K562 (cell line): ENCODE measurements around the gene SOX18. TPM values are rescaled to one million over a fixed set of nuclear protein-coding genes. Genes with fewer than 3 reads are reported as not detected.

Source experiments
- ATAC-seq: fragments of 200-7000 bp; cut with Tn5 transposase; 3 replicates; pipeline ENCODE4 v1.9.1; 2020; ENCODE audit warnings: moderate library complexity
- BruUV-seq: library from RNA; stranded (reverse); fragments of 400-500 nt; replicated peaks from 2 replicates; lab custom pipeline; 2021; lab: Mats Ljungman, UMichigan
- CTCF ChIA-PET: fragments of 300-600 bp; formaldehyde crosslinking; extraction: SDS; loops from one replicate; lab custom pipeline; 2021; ENCODE audit warnings: low intra/inter-chr PET ratio; lab: Yijun Ruan, JAX
- POLR2A ChIA-PET: fragments of 300-600, 350-650 bp; sonication (Branson Sonifier 250); formaldehyde crosslinking; extraction: SDS; loops from one replicate; lab custom pipeline; 2021; ENCODE audit warnings: antibody characterized with exemption, inconsistent platforms; lab: Yijun Ruan, JAX
- DNase-seq, 4 experiments: peaks; one replicate each; pipeline versions ENCODE4 v3.0.0 to v3.0.0-alpha.2; 2011 to 2018; ENCODE audit warnings: low spot score in 3 of 4, mixed read lengths in 3 of 4; ENCODE audit errors: extremely low read depth in 1 of 4
- FAIRE-seq: peaks from 2 replicates; lab custom pipeline; 2011; peaks lifted over from hg19 to GRCh38; lab: Jason Lieb, UNC
- H2AFZ ChIP-seq: 2 replicates; pipeline ENCODE4 v1.6.0; 2011; ENCODE audit warnings: low read depth, low read length, control low read depth, inconsistent platforms
- H3K27ac ChIP-seq: fragments of 200-600 bp; 3 replicates; pipeline ENCODE4 v1.8.0; 2011; ENCODE audit warnings: low read depth, mild to moderate bottlenecking, control low read depth, inconsistent platforms, low read length, moderate library complexity, mixed read lengths; ENCODE audit errors: extremely low read depth
- H3K27me3 ChIP-seq, 2 experiments: fragments of 300-600 bp in 1 of 2; 2 replicates in 1 of 2; 3 replicates in 1 of 2; pipeline versions ENCODE4 v1.6.0 to v1.8.0; 2011; ENCODE audit warnings: inconsistent platforms in 2 of 2, low read length in 2 of 2, mild to moderate bottlenecking in 1 of 2, mixed read lengths in 1 of 2, moderate library complexity in 1 of 2; ENCODE audit not compliant: control insufficient read depth in 2 of 2, insufficient read depth in 2 of 2
- H3K36me3 ChIP-seq: fragments of 300-600 bp; 3 replicates; pipeline ENCODE4 v1.8.0; 2011; ENCODE audit warnings: mild to moderate bottlenecking, low read length, inconsistent platforms; ENCODE audit not compliant: control insufficient read depth, insufficient read depth
- H3K4me1 ChIP-seq, 2 experiments: fragments of 200-600 bp in 1 of 2; replicated peaks in 1 of 2; 2 replicates in 1 of 2; 3 replicates in 1 of 2; pipeline versions ENCODE4 v1.5.1 to v1.8.0; 2011; ENCODE audit warnings: inconsistent platforms in 2 of 2, low read length in 2 of 2, mild to moderate bottlenecking in 1 of 2, mixed read lengths in 1 of 2, moderate library complexity in 1 of 2; ENCODE audit not compliant: control insufficient read depth in 2 of 2, insufficient read depth in 2 of 2
- H3K4me2 ChIP-seq: 2 replicates; pipeline ENCODE4 v1.6.1; 2011; ENCODE audit warnings: low read length, control low read depth, inconsistent platforms, mixed read lengths; ENCODE audit not compliant: insufficient read depth
- H3K4me3 ChIP-seq: fragments of 200-600 bp; sonication (generic), shearing (Covaris generic); 2 replicates; pipeline ENCODE4 v1.5.1; 2016; ENCODE audit warnings: control low read depth, inconsistent platforms
- H3K79me2 ChIP-seq: fragments of 200-600 bp; 3 replicates; pipeline ENCODE4 v1.8.0; 2011; ENCODE audit warnings: low read length, inconsistent platforms; ENCODE audit not compliant: control insufficient read depth, insufficient read depth
- H3K9ac ChIP-seq, 2 experiments: 2 replicates each; pipeline versions ENCODE4 v1.6.0 to v1.6.1; 2011; ENCODE audit warnings: low read depth in 2 of 2, low read length in 2 of 2, control low read depth in 1 of 2, inconsistent platforms in 1 of 2, mild to moderate bottlenecking in 1 of 2, mixed read lengths in 1 of 2; ENCODE audit not compliant: insufficient read depth in 1 of 2
- H3K9me1 ChIP-seq: one replicate; pipeline ENCODE4 v1.6.0; 2011; ENCODE audit warnings: inconsistent platforms, mild to moderate bottlenecking, low read length, moderate library complexity; ENCODE audit not compliant: control insufficient read depth, insufficient read depth
- H3K9me3 ChIP-seq: replicated peaks from 2 replicates; pipeline ENCODE4 v1.5.1; 2011; ENCODE audit warnings: low read depth, low read length, inconsistent platforms; ENCODE audit not compliant: control insufficient read depth, insufficient read depth
- H4K20me1 ChIP-seq: replicated peaks from 2 replicates; pipeline ENCODE4 v1.6.1; 2011; ENCODE audit warnings: low read length, inconsistent platforms, mixed read lengths; ENCODE audit not compliant: control insufficient read depth, insufficient read depth
- HDAC1 ChIP-seq, 2 experiments: fragments of 450-650 bp; IDR thresholded peaks; 2 replicates each; pipeline ENCODE4 v1.6.1; 2016 to 2017; ENCODE audit warnings: inconsistent platforms in 1 of 2, mild to moderate bottlenecking in 1 of 2, moderate library complexity in 1 of 2
- NBN ChIP-seq: fragments of 450-650 bp; IDR thresholded peaks from 2 replicates; pipeline ENCODE4 v1.6.1; 2016; ENCODE audit warnings: low read depth, mild to moderate bottlenecking
- ZBED1 ChIP-seq: IDR thresholded peaks from 2 replicates; pipeline ENCODE4 v1.6.1; 2014
- ZNF263 ChIP-seq: sonication (generic); formaldehyde crosslinking; IDR thresholded peaks from 2 replicates; pipeline ENCODE4 v1.8.0; 2022; ENCODE audit warnings: mild to moderate bottlenecking, missing genetic modification reagents, borderline replicate concordance
- WGBS: fragments of 100-300 bp; shearing (Covaris generic); methylation state at CpG from one replicate; pipeline ENCODE4 v1.1.6; 2016; ENCODE audit warnings: low coverage, mixed read lengths; ENCODE audit not compliant: insufficient coverage; ENCODE audit errors: missing lambda C conversion rate; 5-methylcytosine and 5-hydroxymethylcytosine counted together
- in situ Hi-C: fragments of 300-500 bp; cut with MboI; formaldehyde crosslinking; loops from 4 replicates; pipeline ENCODE4 v1.15.0; 2018; ENCODE audit warnings: inconsistent platforms, mixed read lengths
- intact Hi-C: fragments of 100-400 bp; cut with micrococcal nuclease; formaldehyde crosslinking; loops from 2 replicates; pipeline ENCODE4 v1.14.2; 2022
- polyA plus RNA-seq, 8 experiments: library from polyadenylated mRNA; depleted of rRNA in 4 of 8; stranded (reverse) in 5 of 8; unstranded in 3 of 8; fragments of >200 nt; fragmentation: Nextera tagmentation in 2 of 8; fragmentation: Illumina TruSeq in 1 of 8; extraction: Ambion mirVana in 2 of 8; extraction: Trizol in 1 of 8; gene quantifications; 2 replicates each; pipeline versions ENCODE4 v1.2.1 to v1.2.3, GENCODE V29; 2011 to 2014; ENCODE audit warnings: inconsistent platforms in 1 of 8, missing spikeins in 1 of 8
- total RNA-seq, 7 experiments: library from RNA; depleted of rRNA in 6 of 7; stranded (reverse); fragments of >200 nt in 6 of 7; fragmentation: Illumina TruSeq in 2 of 7; extraction: Trizol in 2 of 7; gene quantifications; 2 replicates each; pipeline versions ENCODE4 v1.2.1 to v1.2.3, GENCODE V29; 2011 to 2021; ENCODE audit warnings: low replicate concordance in 1 of 7
- TF ChIP-seq, protein P1 (sequence below): sonication (generic); formaldehyde crosslinking; IDR thresholded peaks from 2 replicates; pipeline ENCODE4 v1.8.1; 2022; ENCODE audit warnings: missing genetic modification reagents

Gene SOX18
- total and polyA plus RNA-seq, 9 of the 15 experiments (the other 6 are each of a cell fraction or from before 2014, with no cell fraction given): 0.15 to 19.8 (median 0.33) TPM

DNA sequence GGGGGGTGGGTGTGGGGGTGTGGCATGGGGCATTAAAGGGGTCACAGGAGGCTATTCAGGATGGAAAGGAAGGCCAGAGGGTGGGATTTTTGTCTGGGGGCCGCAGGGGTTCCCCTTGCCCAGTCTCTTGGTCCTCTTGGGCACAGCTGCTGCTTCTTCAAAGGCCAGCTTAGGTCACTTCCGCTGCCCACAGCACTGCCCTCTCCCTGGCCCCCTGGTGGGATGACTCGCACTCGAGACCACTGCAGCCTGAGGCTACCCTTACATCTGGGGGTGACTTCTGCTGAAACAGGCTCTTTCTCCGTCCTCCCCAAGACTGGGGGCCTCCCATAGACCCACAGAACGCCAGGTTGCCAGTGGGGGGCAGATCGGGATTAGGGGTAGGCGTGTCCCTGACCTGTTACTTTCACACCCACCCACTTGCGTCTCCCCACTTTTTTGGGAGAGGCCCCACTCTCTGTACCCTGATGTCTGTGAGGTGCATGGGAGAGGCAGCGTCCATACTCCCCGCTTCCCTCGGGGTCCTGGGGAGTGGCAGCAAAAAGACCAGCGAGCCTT lies 33.5 kb upstream of the SOX18 start:
- ATAC-seq (no peak), FAIRE-seq (no peak), DNase-seq (no peak)
- Histone ChIP-seq H2AFZ (peak overlapping the region; percentile 75), H3K9me3 (peaks cover 2% of the 10 kb centered on the region; the same call in 1 of the 2 replicates), H3K4me1 (peaks cover 14 to 70% of the 10 kb centered on the region in 2 experiments; a peak in 4 of 5 replicates), H4K20me1 (no peaks in the 10 kb centered on the region; the same call in 1 of the 2 replicates), H3K9me1 (no peaks in the 10 kb centered on the region), H3K4me2 (peak overlapping the region; percentile 71), H3K27ac (no peak overlapping the region), H3K79me2 (peaks cover 10% of the 10 kb centered on the region; the same call in 2 of the 3 replicates), H3K27me3 (peaks cover 6 to 30% of the 10 kb centered on the region in 2 experiments; a peak in 4 of 5 replicates), H3K36me3 (no peaks in the 10 kb centered on the region), H3K4me3 (peak overlapping the region; percentile 44), H3K9ac (peak overlapping the region in 1 of 2 experiments; percentile 79; a peak in 2 of 4 replicates)
- TF ChIP-seq HDAC1 (IDR thresholded peaks at IDR 0.05) (0 out of 4 replicates have a peak, but pooled peaks of 1 of the 2 experiments have one; percentile 6), NBN (no peak), ZNF263 (CRISPR knock-in tag) (peak; percentile 11; the same call in 1 of the 2 replicates), ZBED1 (no peak)
- TF ChIP-seq, protein P1, sequence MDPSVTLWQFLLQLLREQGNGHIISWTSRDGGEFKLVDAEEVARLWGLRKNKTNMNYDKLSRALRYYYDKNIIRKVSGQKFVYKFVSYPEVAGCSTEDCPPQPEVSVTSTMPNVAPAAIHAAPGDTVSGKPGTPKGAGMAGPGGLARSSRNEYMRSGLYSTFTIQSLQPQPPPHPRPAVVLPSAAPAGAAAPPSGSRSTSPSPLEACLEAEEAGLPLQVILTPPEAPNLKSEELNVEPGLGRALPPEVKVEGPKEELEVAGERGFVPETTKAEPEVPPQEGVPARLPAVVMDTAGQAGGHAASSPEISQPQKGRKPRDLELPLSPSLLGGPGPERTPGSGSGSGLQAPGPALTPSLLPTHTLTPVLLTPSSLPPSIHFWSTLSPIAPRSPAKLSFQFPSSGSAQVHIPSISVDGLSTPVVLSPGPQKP: no peak
- 20% methylated on average over 10 of the region's 13 CpGs for WGBS
- ChIA-PET POLR2A (interaction anchor here (1.0 kb wide), 1 partner anchor 9 kb away, joined by 3 read pairs; no protein-coding TSS in a partner anchor), CTCF (interaction anchor here (2.4 kb wide), 1 partner anchor 38 kb away, joined by 14 read pairs; no protein-coding TSS in a partner anchor)
- BruUV-seq: no TSS peak
- intact Hi-C loops: loop anchor here (1.0 kb wide), 1 partner anchor 37 kb away; no protein-coding TSS in a partner anchor
- in situ Hi-C loops: no loop called here
